Fibroblast of pulmonary artery (primary cell): ENCODE results near the gene HOXA9.

Experiments used
- DNase-seq: peaks from one replicate; pipeline ENCODE4 v3.0.0-alpha.2; 2010; ENCODE audit warnings: low read depth
- H3K4me3 ChIP-seq: replicated peaks from 2 replicates; pipeline ENCODE4 v1.5.1; 2011; ENCODE audit warnings: low read depth, mild to moderate bottlenecking, control low read depth, low read length, moderate library complexity
- CTCF ChIP-seq: IDR thresholded peaks from 2 replicates; pipeline ENCODE4 v1.5.1; 2011; ENCODE audit warnings: mild to moderate bottlenecking, control low read depth, low read length, inconsistent platforms; ENCODE audit errors: missing control alignments

Gene HOXA9

GRCh38 chr7:27165089-27165995, at the start of gene HOXA9:
TSS of gene HOXA9 (minus strand) at chr7:27165537. CDS start at chr7:27165457, 80 bp downstream.
- no peak for DNase-seq

DNA sequence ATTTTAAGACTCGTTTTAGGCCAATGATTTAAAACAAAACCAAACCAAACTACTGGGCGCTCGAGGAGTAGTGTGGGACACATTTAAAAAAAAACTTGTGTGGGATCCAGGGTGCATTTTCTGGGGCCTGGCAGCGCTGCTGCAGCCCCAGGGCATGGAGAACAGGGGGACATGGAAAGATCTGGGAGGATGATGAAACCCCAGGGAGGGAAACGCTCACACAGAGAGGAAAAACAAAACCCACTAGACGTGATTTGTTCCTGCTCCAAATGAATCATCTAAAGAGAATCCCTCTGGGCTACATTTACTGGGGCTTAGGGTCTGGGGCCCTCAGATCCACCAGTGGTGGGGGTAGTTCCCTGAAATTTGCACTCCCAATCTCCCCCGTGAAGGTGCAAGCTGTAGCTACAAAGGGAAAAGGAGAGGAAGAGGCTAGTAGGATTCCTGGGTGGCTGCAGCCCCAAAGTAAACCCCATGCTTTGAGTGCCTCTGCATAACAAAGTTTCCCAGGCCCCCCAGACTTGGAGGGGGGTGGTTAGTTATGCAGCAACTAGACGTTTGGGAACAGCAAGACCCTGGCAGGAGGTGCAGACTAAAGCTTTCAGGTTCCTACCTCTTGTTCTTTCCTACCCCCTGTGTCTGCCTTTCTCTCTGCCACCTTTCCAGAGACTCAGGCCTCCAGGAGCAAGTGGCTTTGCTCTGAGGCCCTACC, 49.1 kb upstream of the HOXA9 start:
- no peak overlapping the region for H3K4me3 ChIP-seq
- no peak for TF ChIP-seq CTCF
- DNase-seq, result no peak

More at GRCh38 chr7:27165089-27165995, at the start of gene HOXA9:
- H3K4me3 ChIP-seq, result no peak within 1 kb of the TSS
- no peak for TF ChIP-seq CTCF

- no peak for DNase-seq
- TF ChIP-seq CTCF, result no peak
- H3K4me3 ChIP-seq, result no peak overlapping the region
Observed at GRCh38 chr7:27213433-27214238, 48.3 kb upstream of the HOXA9 start.

GRCh38 chr7:27212497-27213432, 47.4 kb upstream of the HOXA9 start:
- no peak for TF ChIP-seq CTCF

DNA sequence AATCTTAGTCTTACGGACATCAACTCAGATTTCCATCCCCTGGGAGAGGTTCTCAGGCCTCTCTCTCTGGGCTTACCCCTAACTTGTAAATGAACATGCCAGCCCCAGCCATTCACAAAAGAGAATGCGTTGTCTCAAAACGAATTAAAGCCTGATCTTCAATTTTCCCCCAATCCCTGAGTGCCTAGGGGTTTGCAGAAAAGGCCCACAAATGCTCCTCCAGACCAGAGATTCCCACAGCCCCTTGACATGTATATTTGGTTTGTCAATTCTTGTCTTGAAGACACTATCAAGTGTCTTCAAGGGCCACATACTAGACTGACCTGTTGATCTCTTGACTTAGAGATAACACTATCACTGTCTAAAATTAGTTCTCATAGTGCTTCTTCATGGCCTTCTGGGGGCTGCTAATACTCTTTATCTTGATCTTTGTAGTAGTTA, 46.4 kb upstream of the HOXA9 start:
- DNase-seq, result no peak
- H3K4me3 ChIP-seq, result no peak overlapping the region
- TF ChIP-seq CTCF, result no peak

More at GRCh38 chr7:27212497-27213432, 47.4 kb upstream of the HOXA9 start:
- DNase-seq, result no peak
- no peak overlapping the region for H3K4me3 ChIP-seq

DNA sequence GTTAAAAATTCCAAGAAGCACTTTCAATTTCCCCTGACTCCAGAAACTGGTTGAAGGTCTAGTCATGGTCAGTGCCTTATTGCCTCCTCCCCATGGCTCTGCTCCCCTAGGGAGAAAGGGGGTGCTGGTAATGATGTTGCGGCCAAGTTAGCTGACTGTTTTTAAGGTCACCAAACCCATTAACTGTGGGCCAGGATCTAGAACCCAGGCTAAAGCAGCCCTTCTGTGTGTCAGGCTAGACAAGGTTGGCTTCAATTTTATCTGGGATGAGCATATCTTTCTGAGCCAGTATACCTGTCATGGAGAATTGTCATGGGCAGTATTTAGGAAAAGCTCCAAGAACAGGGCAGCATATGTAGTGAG, 45.7 kb upstream of the HOXA9 start:
- TF ChIP-seq CTCF, result no peak
- H3K4me3 ChIP-seq, result no peak overlapping the region

More for the DNA sequence above, 45.7 kb upstream of the HOXA9 start:
- no peak for DNase-seq
